Measurements from ENCODE around the gene PSMD2. TPM values are rescaled to one million over a fixed set of nuclear protein-coding genes. Genes with fewer than 3 reads are reported as not detected.

Gene PSMD2
- total and polyA plus RNA-seq, 2 donors (not counting 3 experiments of a cell fraction or from before 2014, with no cell fraction given): 414 to 435 TPM

DNA sequence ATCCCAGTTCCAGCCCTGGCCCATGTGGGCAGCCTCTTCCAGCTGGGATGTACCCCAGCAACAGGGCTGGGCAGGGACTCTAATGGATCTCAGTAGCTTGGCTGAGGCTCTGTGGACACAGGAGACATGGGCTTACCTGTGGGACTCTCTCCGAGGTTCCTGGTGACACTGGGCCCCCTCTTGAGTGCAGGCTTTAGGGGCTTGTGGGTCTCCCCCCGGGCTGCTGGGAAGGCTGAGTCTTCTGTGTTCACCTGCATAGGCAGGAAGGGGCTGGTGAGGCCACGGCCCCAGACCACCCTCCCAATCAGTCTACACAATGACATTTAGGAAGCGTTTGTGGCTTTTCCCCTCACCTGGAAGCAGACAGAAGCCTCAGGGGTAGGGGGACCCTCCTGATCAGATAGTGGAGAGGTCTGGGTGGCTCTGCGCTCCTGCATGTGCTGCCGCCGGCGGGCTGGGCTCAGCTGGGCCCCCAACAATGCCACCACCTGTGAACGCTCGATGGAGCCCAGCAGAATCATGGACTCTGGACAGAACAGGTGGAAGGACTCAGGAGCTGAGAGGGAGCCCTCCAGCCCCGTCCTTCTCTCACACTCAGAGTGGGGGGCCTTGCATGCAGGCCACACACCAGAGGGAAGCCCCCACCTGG, 54.0 kb downstream of the PSMD2 start:
- no peak overlapping the region for H3K27ac ChIP-seq (ENCODE audit: insufficient read depth, low read depth, low read length)
- H3K4me1 ChIP-seq (ENCODE audit: control insufficient read depth, extremely low read depth, insufficient read depth, low read length): no peaks in the 10 kb centered on the region
- no peaks in the 10 kb centered on the region for H3K9me3 ChIP-seq (replicated peaks; ENCODE audit: control insufficient read depth, insufficient read depth, low read length)
- no TSS peak for BruUV-seq (replicated peaks)
- no peaks in the 10 kb centered on the region for H3K9me1 ChIP-seq (replicated peaks; ENCODE audit: control insufficient read depth, extremely low read depth, insufficient read depth, low read length)
- no peak overlapping the region for H3K9ac ChIP-seq (replicated peaks; ENCODE audit: extremely low read depth, insufficient read depth, low read length)
- intact Hi-C loops (cut with micrococcal nuclease): no loop called here
- POLR2A ChIA-PET: interaction anchor here (0.5 to 0.6 kb wide), 2 partner anchors 214 to 233 kb away, joined by 4 to 6 read pairs; no protein-coding TSS in a partner anchor
- peaks cover 0 to 3% of the 10 kb centered on the region in 2 experiments for H3K36me3 ChIP-seq (ENCODE audit: control insufficient read depth in 2 of 2, extremely low read depth in 1 of 2, insufficient read depth in 2 of 2, low read length in 2 of 2)
- no peak for DNase-seq (ENCODE audit: low read depth, low spot score)
- dilution Hi-C loops (cut with MboI; ENCODE audit: extremely low pct_ligation_motif_present, low sequenced_read_pairs): no loop called here
- no peak overlapping the region for H3K4me2 ChIP-seq (ENCODE audit: insufficient read depth, low read length)
- no peaks in the 10 kb centered on the region for H3K27me3 ChIP-seq (ENCODE audit: control insufficient read depth in 2 of 2, insufficient read depth in 2 of 2, low read length in 2 of 2)
- no peak overlapping the region for H3K4me3 ChIP-seq (replicated peaks in 1 of 3; ENCODE audit: insufficient read depth in 1 of 3, low read depth in 1 of 3, low read length in 3 of 3)
- no peaks in the 10 kb centered on the region for H4K20me1 ChIP-seq (replicated peaks; ENCODE audit: control insufficient read depth, extremely low read depth, insufficient read depth, low read length)
- no peak overlapping the region for H2AFZ ChIP-seq (ENCODE audit: low read depth, low read length)
- H3K79me2 ChIP-seq (ENCODE audit: control insufficient read depth, insufficient read depth, low read length): no peaks in the 10 kb centered on the region
- TF ChIP-seq EZH2 (IDR thresholded peaks at IDR 0.05; ENCODE audit: borderline replicate concordance, low read depth, low read length, severe bottlenecking) (no peak), JUN (IDR thresholded peaks at IDR 0.05; ENCODE audit: borderline replicate concordance, insufficient read depth, insufficient read length, low read depth) (no peak), POLR2A (IDR thresholded peaks at IDR 0.05; ENCODE audit: low read depth, low read length) (no peak), POLR2AphosphoS5 (IDR thresholded peaks at IDR 0.05; ENCODE audit: insufficient read depth, low read depth, low read length) (no peak), FOS (IDR thresholded peaks at IDR 0.05; ENCODE audit: borderline replicate concordance, insufficient read depth, low read length) (no peak), MYC (IDR thresholded peaks at IDR 0.05; ENCODE audit: low read depth, low read length) (no peak), GATA2 (IDR thresholded peaks at IDR 0.05; ENCODE audit: insufficient read depth, insufficient read length, low read depth, low read length) (no peak)
- TF ChIP-seq, protein P1, sequence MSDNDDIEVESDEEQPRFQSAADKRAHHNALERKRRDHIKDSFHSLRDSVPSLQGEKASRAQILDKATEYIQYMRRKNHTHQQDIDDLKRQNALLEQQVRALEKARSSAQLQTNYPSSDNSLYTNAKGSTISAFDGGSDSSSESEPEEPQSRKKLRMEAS (IDR thresholded peaks at IDR 0.05; ENCODE audit: insufficient read depth, insufficient read length): no peak
- TF ChIP-seq, protein P2, sequence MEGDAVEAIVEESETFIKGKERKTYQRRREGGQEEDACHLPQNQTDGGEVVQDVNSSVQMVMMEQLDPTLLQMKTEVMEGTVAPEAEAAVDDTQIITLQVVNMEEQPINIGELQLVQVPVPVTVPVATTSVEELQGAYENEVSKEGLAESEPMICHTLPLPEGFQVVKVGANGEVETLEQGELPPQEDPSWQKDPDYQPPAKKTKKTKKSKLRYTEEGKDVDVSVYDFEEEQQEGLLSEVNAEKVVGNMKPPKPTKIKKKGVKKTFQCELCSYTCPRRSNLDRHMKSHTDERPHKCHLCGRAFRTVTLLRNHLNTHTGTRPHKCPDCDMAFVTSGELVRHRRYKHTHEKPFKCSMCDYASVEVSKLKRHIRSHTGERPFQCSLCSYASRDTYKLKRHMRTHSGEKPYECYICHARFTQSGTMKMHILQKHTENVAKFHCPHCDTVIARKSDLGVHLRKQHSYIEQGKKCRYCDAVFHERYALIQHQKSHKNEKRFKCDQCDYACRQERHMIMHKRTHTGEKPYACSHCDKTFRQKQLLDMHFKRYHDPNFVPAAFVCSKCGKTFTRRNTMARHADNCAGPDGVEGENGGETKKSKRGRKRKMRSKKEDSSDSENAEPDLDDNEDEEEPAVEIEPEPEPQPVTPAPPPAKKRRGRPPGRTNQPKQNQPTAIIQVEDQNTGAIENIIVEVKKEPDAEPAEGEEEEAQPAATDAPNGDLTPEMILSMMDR (IDR thresholded peaks at IDR 0.05; ENCODE audit: extremely low read depth in 1 of 2, insufficient read depth in 1 of 2, low read depth in 1 of 2, low read length in 2 of 2): no peak
- CTCF ChIA-PET: interaction anchor here (0.8 to 2.6 kb wide), 17 partner anchors 8 to 188 kb away, joined by 3 to 11 read pairs (median 5); partner anchors contain the start of gene FAM131A
- no peak for FAIRE-seq

Measured in endothelial cell of umbilical vein (primary cell).